ENCODE results near the gene ARL9.
"Not testable (repeated sequence)": the region's sequence is repeated elsewhere in the genome, so short reads cannot be mapped to it uniquely, and the experiment has no call there.

ARL9 gene, protein sequence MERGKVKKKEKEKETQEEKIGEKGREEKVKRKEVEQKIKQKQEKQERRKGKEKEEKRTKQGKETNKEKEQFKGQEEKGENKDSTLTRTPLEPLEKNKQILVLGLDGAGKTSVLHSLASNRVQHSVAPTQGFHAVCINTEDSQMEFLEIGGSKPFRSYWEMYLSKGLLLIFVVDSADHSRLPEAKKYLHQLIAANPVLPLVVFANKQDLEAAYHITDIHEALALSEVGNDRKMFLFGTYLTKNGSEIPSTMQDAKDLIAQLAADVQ

DNA sequence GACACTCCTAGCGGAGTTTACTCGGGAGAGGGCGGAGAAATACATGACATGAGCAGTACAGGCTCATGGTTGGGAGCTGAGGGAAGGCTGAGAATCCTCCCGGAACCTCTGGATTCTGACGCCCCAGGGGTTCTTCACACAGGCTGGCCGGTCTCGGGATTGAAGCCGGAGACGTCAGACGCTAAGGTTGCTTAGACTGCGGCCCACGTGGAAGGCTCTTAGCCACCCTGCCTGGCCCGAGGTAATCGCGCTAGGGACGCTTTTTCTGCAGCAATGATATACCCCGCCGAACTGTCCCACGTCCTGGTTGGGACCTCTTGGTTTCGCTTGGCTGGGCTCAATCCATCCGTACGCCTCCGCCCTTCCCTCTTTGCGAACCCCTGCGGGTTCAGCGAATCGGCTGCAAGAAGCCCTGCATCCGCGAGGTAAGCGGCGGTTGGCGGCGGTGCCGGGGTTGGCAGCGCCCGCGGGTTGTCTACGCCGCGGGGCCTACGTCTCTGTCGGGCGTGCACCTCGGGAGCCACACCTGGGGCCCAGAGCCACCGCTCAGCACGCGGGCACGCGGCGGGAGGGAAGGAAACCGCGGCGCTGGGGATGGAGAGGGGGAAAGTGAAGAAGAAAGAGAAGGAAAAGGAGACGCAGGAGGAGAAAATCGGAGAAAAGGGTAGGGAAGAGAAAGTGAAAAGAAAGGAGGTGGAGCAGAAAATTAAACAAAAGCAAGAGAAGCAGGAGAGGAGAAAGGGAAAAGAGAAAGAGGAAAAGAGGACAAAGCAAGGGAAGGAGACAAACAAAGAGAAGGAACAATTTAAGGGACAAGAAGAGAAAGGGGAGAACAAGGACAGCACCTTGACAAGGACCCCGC is at the start of gene ARL9:
Gene ARL9, plus strand, starts transcription at position 523 of the 862 bp plus-strand sequence. Its CDS starts 72 bp downstream, at position 595.
- DNase-seq (ENCODE audit: low read depth), result peak; percentile 54

DNA sequence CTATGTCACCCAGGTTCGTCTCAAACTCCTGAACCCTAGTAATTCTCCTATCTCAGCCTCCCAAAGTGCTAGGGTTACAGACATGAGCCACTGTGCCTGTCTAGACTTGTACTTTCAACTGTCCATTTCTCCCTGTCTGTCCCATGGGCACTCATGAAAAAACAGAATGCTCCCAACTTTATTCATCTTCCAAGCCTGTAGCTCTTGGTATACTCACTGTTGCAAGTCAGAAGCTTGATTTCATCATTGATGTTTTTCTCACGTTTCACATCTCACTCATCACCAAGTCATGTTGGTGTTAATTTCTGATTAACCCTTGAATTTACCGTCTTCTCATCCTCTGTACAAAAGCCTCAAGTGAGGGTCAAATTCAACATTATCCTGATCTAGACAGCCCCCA is 45.5 kb upstream of the ARL9 start:
- no peak for DNase-seq (ENCODE audit: low read depth)

DNA sequence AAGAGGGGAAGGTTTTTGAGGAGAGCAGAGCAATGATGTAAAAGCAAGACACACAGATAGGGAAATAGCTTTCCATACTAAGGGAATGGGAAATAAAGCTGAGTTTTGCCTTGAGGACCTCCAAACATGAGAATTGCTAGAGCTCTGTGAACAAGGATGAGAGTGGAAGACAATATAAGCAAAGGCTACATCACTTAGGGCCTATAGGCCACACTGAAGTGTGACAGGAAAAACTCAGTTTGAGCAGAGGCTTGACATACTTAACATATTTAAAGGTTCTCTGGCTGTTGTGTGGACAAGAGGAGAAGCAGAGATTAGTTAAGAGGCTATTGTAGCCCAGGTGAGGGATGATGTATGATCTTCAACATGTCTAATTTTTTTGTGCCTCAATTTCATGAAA is 43.4 kb upstream of the ARL9 start:
- no peak for DNase-seq (ENCODE audit: low read depth)

DNA sequence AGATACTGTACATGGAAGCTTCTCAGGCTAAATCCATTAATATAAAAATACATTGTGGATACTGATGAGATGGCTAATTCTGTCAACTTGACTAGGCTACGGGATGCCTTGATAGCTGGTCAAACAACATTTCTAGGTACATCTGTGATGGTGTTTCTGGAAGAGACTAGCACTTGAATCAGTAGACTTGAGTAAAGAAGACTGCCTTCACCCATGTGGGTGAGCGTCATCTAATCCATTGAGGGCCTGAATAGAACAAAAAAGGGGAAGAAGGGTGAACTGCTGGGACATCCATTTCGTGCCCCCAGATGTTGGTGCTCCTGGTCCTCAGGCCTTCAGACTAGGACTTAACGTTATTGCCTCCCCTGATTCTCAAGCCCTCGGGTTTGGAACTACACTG is 41.9 kb upstream of the ARL9 start:
- DNase-seq (ENCODE audit: low read depth), result no peak

DNA sequence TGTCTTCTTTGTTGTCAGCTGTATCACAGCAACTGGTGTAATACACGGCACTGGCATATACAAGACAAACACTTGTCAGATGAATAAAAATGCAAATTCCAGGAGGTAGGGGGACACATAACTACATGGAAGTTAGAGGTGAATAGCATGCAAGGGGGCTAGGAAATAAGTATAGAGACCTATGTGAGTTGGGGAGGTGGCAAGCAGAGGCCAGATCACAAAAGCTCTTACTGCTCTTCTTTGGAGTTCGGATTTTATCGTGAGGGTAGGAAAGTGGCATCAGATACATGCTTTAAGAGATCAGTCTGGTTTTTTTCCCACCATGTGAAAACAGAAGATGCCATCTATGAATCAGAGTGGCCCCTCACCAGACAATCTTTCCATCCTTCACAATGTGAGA is 41.0 kb upstream of the ARL9 start:
- DNase-seq (ENCODE audit: low read depth), result no peak

DNA sequence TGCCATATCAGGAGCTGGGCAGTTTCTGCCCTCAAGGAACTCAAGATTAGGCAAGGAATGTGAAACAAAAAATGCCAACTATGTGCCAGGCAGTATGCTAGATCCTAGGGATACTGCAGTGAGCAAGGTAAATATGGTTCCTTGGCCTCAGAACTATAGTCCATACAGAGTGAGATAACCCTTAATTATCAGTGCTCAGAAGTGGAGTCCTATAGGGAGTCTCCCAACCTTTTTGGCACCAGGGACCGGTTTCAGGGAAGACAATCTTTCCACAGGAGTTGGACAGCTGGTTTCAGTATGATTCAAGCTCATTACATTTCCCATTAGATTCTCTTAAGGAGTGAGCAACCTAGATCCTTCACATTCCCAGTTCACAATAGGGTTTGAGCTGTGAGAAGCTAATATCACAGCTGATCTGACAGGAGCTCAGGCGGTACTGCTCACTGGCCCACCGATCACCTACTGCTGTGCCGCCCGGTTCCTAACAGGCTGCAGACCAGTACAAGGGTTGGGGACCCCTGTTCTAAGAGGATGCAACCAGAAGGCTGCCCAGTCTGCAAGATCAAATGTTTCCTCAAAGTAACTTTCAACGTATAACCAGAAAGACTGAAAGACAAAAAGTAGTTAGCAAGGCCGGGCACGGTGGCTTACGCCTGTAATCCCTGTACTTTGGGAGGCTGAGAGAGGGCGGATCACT is 39.8 kb upstream of the ARL9 start:
- DNase-seq (ENCODE audit: low read depth), result no peak

DNA sequence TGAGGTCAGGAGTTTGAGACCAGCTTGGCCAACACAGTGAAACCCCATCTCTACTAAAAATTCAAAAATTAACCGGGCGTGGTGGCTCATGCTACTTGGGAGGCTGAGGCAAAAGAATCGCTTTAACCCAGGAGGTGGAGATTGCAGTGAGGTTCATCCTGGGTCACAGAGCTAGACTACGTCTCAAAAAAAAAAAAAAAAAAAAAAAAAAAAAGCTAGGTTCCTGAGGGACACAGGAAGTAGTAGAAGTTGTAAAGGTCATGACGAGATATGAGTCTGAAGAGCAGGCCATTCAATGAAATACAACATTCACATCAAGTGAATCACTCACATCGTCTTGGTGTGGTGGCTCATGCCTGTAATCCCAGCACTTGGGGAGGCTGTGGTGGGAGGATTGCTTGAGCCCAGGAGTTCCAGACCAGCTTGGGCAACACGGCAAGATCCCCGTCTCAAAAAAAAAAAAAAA is 39.3 kb upstream of the ARL9 start:
- not testable (repeated sequence) for DNase-seq (ENCODE audit: low read depth)

DNA sequence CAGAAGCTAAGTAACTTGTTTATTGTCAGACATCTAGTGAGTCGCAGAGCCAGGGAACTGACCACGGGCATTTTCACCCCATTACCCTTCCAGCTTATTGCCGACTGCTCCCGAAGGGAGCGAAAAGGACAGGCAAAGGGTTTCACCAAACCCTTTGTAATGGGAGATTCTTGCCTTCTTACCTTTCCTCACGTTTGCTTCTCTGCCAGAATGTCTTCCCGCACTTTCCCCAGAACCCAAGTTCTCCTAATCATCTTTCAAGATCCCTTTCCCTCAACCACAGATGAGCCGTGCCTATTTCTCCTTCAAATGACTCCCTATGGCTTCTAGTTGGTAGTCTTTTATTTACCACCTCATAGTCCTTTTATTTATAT is 38.7 kb upstream of the ARL9 start:
- no peak for DNase-seq (ENCODE audit: low read depth)

DNA sequence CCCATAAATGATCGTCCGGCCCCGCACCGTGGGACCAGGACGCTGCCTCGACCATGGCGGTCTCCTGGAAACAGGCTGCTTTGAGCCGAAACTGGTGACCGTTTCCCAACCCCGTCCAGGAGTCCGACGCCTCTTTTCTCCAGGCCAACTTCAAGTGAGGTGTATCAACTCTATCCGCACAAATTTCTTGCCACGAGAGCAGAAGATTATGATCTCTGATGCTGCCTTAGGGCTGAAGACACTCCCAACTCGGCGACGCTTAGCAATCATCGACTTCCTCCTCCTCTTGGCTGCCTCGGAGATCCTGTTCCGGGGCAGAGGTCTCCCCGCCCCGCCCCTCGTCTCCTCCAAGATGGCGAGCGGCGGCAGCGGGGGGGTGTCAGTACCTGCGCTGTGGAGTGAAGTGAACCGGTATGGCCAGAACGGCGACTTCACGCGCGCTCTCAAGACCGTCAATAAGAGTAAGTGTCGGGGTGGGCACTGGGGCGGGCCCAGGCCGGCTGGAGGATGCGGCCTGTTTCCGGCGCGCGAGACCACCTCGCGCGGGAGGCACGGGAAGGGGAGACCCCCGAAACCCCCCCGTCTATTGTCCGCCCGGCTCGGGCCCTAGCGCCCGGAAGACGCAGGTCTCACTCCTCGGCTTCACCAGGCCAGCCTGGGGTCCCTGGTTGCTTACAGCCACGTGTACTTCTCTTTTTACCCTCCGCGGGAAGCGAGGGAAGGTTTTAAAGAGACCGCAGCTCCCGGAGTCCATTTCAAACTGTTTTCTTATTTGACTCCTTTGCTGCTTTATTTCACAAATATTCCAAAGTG is 38.1 kb upstream of the ARL9 start, which contains the start of gene SRP72:
Gene SRP72, plus strand, starts transcription at position 334 of the 813 bp plus-strand sequence. Its CDS starts 19 bp downstream, at position 353.
- peak; percentile 83 for DNase-seq (ENCODE audit: low read depth)

DNA sequence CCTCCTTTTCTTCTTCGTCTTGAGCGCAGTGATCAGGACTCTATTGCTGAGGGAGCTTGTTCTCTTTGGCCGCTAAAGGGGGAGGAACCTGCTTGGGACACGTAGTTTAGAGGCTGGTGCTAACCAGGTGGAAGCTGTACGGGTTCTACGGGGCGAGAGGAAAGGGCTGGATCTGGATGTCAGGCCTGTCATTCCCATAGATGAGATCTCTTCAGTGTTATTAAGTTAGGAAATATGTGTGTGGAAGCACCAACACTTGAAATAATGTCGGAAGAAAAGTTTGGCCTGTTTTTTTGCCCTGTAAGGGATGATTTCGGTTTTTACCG is 37.5 kb upstream of the ARL9 start:
- DNase-seq (ENCODE audit: low read depth), result no peak

DNA sequence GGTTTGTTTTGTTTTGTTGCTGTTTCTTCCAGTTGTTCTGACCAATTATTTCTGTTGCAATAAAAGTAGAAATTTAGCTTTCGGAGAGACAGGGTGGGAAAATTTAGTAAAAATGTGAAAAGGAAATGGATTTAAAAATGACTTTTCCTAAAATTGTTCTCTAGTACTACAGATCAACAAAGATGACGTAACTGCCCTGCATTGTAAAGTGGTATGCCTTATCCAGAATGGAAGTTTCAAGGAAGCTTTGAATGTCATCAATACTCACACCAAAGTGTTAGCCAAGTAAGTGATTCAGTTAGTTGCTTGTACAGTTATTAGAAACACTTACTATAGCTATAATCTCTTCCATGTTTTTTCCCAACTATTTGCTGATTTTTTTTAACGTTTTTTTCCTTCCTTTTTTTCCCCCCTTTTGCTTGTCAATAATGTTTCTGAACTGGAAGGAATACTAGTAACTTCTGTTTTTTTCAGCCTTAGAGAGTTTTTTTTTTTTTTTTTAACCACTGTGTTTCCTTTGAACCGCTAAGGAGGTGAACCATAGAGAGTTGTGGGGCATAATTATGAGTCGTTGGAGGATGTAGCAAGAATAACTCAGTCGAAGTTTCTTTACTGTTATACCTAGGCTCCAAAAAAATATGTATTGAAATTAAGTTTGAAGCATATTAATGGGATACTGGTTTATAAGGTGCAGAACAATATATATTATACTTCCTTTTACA is 35.9 kb upstream of the ARL9 start:
- DNase-seq (ENCODE audit: low read depth), result no peak

DNA sequence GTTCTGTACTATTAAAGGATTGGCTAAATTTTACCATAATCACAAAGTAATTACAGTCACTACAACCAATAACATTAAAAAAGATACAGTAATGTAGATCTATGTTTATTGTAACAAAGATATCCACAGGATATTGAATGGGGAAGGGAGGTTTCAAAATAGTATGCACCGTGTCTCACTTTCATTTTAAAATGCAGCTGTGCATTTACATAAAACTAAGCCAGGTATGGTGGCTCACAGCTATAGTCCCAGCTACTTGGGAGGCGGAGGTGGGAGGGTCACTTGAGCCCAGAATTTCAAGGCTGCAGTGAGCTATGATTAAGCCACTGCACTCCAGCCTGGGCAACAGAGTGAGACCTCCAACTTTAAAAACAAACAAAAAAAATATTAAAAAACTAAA is 29.7 kb upstream of the ARL9 start:
- no peak for DNase-seq (ENCODE audit: low read depth)

DNA sequence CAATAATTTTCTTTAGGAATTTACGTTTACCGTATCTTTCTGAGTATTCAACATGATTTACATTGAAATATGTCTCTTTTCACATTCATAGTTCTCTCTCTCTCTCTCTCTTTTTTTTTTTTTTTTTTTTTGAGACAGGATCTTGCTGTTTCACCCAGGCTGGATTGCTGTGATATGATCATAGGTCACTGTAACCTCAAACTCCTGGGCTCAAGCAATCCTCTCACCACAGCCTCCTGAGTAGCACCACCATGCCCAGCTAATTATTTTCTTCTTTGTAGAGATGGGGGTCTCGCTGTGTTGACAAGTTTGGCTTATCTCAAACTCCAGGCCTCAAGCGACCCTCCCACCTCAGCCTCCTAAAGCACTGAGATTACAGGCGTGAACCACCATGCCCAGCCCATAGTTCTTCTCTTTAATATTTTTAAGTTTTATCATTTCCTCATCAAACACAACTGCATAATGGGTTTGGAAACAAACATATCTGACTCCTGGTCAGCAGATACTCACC is 28.3 kb upstream of the ARL9 start:
- no peak for DNase-seq (ENCODE audit: low read depth)

DNA sequence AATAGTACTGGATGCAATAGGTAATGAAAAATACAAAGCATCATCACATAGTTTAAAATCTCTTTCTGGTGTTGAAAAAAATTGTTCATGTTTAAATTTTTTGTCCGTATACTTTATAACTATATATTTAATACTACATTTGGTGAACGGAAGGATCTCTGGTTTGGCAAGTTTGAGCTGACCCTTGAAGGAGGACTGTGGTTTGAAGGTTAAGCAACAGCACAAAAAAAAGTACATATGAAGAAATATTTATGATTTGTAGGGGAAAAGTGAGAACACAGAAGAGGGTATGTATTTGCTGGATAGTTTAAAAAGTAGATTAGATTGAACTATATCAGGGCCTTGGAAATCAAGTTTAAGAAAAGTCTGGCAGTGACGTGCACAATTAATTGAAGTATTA is 24.9 kb upstream of the ARL9 start:
- DNase-seq (ENCODE audit: low read depth), result no peak

DNA sequence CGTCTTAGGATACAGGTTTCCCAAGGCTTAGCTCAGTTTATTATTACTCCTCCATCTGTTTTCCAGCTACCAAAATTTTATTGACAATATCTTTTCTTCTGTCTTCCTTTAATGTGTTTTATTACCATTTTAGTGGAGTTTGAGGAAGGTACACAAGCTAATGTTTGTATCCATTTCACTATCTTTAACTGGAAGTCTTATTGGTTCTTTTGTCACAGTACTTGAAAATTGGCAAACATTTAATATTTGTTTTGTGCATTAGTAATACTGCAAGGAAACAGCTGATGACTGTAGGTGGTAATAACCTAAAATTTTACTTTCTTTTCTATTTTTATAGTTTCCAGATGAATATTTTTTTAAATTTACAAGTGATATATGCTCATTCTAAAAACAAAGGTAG is 9.3 kb upstream of the ARL9 start:
- no peak for DNase-seq (ENCODE audit: low read depth)

DNA sequence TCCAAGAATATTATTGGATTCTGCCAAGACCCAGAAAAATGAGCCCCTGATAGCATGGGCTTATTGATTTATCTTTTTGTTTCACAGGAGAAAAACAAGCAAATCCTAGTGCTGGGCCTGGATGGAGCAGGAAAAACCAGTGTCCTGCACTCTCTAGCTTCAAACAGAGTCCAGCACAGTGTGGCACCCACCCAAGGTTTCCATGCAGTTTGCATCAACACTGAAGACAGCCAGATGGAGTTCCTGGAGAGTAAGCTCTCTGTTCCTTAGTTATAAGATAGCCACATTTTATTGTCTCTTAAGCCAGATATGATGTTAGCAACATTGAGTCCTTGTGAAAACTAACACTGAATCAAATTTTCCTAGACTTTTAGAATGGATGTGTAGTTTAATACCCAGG is 5.5 kb downstream of the ARL9 start:
- DNase-seq (ENCODE audit: low read depth), result no peak

DNA sequence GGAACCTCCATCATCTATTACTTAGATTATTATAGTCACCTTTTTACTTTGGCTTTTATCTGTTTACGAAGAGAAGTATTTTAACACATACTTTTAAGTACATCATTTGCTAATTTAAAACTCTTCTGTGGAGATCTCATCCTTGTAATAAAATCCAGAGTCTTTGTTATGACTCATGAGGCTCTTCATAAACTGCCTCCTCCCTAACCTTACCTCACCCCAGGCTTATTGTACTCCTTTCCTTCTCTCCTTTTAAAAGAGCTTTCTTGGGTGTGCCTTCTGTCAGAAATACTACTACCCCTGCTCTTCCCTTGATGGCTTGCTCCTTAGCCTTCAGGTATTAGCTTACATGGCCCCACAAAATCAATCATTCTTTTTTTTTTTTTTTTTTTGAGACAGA is 6.6 kb downstream of the ARL9 start:
- no peak for DNase-seq (ENCODE audit: low read depth)

DNA sequence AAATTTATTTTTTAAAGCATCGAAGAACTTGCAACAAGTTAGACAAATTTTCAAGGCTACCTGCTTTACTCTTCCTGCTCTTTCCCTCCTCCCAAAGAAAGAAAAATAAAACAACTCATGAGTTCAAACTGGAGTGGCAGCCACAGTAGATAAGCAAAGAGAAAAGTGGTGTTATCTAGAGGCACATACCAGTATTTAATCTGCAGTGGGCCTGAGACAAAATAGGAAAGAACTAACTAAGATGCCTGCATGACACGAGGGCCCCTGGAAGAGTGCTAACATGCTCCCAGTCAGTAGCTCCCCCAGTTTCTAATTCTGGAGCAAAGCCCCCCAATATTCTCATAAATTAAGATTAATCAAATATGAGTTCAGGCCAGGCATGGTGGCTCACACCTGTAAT is 7.9 kb downstream of the ARL9 start:
- DNase-seq (ENCODE audit: low read depth), result no peak

DNA sequence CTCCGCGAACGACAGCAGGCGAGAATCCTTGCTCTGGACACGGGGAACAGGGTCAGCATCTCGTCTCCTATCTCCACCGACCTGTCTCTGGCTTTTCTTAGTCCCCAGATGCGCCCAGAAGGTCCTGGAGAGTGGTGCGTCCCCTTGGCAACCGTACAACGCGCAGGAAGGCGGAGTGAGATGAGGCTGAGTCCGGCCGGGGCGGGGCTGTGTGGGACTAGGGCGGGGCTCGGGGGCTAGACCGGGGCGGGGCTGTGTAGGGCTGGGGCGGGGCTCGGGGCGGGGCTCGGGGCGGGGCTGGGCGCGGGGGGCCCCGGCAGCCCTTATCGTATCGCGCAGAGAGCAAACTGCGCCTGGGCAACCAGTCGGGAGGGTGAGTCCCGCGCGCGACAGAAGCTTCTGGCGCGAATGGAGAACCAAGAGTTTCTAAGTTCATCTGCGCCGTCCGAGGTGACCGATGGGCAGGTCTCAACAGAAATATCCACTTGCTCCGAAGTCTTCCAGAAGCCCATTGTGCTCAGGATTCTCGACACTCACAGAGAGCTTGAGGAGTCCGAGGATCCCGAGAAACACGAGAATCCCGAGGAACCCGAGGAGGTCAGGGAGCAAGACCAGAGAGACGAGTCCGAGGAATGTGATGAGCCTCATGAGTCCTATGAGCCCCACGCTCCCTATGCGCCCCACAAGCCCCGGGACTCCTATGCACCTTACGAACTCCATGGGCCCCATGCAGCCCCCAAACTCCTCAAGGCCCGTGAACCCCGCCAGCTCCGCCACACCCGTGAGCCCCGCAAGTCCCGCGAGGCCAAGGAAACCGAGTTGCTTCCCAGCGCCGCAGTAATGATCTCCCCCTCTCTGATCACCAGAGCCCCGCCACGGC is 24.9 kb downstream of the ARL9 start:
- peak; percentile 74 for DNase-seq (ENCODE audit: low read depth)

DNA sequence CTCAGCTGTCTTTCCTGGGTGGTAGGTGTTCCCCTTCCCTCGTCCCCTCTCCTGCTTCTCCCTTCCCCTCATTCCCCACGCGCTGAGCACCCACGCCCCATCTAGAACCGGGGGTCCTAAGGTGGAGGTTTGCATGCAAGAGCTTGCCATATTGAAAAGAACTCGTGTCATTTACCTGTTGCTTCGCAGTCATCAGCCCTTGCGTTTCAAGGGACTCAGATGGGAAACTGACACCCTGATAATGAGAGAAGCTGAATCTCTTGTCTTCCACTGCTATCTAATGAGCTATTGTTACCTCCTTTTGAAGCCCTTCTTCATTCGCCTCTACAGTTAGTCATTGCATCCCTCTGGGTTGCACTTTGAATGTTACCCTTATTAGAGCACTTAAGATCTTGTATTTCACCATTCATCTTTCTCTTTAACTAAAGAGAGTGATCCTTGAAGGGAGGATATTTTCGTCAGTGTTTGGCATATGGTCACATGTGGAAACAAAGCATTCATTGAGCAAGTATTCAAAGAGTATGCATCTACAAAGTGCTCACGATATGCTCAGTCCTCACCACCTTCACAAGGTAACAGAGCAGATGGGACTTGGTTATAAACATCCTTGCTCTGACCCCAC is 25.7 kb downstream of the ARL9 start:
- no peak for DNase-seq (ENCODE audit: low read depth)

All from activated T-cell treated with anti-CD3 and anti-CD28 coated beads for 48 hours (primary cell).